ENCODE results near the gene PTER.

Gene PTER

DNA sequence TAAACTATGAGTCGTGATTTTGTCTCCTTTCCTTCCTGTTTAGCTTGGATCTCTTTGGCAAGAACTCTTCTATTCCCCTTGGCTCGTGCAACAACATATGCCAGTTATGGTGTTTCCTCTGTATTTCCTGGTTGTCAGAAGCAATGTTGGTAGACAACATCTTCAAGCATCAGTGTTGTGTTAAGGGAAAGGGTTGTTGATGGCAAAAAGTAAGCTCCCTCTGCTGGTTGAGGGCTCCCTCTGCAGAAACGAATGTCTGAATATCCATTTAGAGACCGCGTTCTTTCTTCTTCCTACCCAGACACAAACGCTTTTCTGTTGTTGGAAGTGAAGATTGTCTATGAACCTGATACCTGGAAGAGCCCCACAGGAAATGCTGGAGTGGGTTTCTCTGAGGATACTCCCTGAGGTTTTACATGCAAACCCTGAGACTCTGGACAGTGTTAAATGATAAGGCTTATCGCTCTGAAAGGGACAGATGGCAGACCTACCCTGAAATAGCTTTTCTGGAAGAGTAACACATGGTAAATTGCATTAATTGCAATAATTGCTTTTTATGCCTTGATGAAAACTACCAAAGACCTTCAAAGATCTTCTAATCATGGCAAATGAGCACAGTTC lies 108.4 kb downstream of the PTER start:
- no peak for DNase-seq

DNA sequence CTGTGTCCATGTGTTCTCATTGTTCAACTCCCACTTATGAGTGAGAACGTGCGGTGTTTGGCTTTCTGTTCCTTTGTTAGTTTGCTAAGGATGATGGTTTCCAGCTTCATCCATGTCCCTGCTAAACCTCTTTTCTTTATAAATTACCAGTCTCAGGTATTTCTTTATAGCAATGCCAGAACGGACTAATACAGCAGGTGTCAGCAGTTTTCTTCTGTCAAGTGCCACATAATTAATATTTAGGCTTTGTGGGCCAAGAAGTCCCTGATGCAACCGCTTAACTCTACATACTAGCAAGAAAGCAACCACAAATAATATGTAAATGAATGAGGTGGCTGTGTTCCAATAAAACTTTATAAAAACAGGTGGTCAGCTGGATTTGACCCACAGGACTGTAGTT lies 111.2 kb downstream of the PTER start:
- DNase-seq, result no peak

DNA sequence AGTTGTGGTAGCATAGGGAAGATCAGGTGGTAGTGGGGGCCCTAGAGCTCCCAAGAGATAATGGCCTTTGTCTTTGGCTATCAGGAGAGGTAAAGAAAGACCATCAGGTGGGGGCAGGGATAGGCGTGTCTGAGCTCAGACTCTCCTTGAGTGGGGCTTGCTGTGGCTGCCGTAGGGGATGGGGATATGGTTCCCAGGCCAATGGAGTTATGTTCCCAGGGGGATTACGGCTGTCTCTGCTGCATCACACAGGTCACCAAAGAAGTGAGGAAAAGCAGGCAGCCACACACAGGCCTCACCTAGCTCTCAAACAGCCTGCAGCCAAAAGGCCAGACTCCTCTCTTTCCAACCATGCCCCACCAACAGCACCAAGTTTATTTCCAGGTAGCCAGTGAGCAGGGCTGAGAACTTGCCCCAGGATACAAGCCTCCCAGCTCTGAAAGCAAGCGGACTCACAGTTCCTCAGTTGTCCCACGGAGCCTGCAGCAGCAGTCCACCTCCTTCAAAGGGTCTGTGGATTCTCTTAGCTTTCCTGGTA lies 122.5 kb downstream of the PTER start:
- no peak for DNase-seq

DNA sequence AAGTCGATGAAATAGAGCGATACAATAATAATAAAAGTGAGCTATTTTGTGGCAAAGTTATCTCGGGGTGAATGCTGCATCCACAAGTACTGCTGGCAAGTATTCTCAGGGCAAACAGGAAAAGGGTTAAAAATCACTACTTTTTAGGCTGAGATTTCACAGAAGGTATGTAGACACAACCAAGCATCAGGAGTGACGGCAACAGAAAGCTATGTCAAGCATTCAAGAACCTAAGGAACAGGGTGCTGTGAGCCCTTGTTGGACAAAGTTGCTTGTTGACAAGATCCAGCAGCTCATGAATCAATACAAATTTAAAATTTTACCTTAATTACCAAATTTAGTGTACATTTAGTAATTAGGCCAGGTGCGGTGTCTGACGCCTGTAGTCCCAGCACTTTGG lies 126.1 kb downstream of the PTER start:
- no peak for DNase-seq
